RWPE2 (cell line): ENCODE data around the gene OVCH1.
"Not testable (repeated sequence)": the region's sequence is repeated elsewhere in the genome, so short reads cannot be mapped to it uniquely, and the experiment has no call there.

ENCODE experiments used
- ATAC-seq: fragments of 200-7000 bp; cut with Tn5 transposase; 3 replicates; pipeline ENCODE4 v1.9.1; 2021; ENCODE audit warnings: low read depth
- DNase-seq: peaks from one replicate; pipeline ENCODE4 v3.0.0-alpha.2; 2020; ENCODE audit warnings: low spot score
- H3K27ac ChIP-seq: fragments of 450-650 bp; 2 replicates; pipeline ENCODE4 v1.5.1; 2017; ENCODE audit warnings: mild to moderate bottlenecking; ENCODE audit not compliant: poor library complexity, severe bottlenecking
- H3K27me3 ChIP-seq: fragments of 250-450 bp; sonication (Bioruptor Pico); 2 replicates; pipeline ENCODE4 v1.5.1; 2021; ENCODE audit warnings: mild to moderate bottlenecking, moderate library complexity; ENCODE audit not compliant: insufficient read depth, poor library complexity, severe bottlenecking
- H3K36me3 ChIP-seq: fragments of 250-450 bp; sonication (Bioruptor Pico); 2 replicates; pipeline ENCODE4 v1.5.1; 2020; ENCODE audit warnings: low read depth, mild to moderate bottlenecking, moderate library complexity
- H3K4me1 ChIP-seq: fragments of 250-450 bp; sonication (Bioruptor Pico); 2 replicates; pipeline ENCODE4 v1.5.1; 2021; ENCODE audit warnings: mild to moderate bottlenecking, moderate library complexity; ENCODE audit not compliant: insufficient read depth, poor library complexity, severe bottlenecking
- H3K4me3 ChIP-seq: fragments of 250-450 bp; sonication (Bioruptor Pico); 2 replicates; pipeline ENCODE4 v1.5.1; 2021; ENCODE audit warnings: mild to moderate bottlenecking, moderate library complexity; ENCODE audit not compliant: severe bottlenecking
- H3K9me3 ChIP-seq: fragments of 250-450 bp; sonication (Bioruptor Pico); 2 replicates; pipeline ENCODE4 v1.5.1; 2021; ENCODE audit warnings: mild to moderate bottlenecking, moderate library complexity; ENCODE audit not compliant: severe bottlenecking
- TF ChIP-seq, protein P1 (sequence below): fragments of 450-650 bp; IDR thresholded peaks from one replicate; pipeline ENCODE4 v1.5.1; 2017; ENCODE audit warnings: mild to moderate bottlenecking, moderate library complexity; ENCODE audit not compliant: poor library complexity, severe bottlenecking

The OVCH1 gene

GRCh38 chr12:29395356-29395755 lies 102.1 kb downstream of the OVCH1 start:
- Histone ChIP-seq H3K4me3 (no peak overlapping the region), H3K9me3 (no peaks in the 10 kb centered on the region), H3K4me1 (no peaks in the 10 kb centered on the region), H3K36me3 (no peaks in the 10 kb centered on the region), H3K27me3 (no peaks in the 10 kb centered on the region), H3K27ac (no peak overlapping the region)
- ATAC-seq (no peak), DNase-seq (no peak)
- TF ChIP-seq, protein P1, sequence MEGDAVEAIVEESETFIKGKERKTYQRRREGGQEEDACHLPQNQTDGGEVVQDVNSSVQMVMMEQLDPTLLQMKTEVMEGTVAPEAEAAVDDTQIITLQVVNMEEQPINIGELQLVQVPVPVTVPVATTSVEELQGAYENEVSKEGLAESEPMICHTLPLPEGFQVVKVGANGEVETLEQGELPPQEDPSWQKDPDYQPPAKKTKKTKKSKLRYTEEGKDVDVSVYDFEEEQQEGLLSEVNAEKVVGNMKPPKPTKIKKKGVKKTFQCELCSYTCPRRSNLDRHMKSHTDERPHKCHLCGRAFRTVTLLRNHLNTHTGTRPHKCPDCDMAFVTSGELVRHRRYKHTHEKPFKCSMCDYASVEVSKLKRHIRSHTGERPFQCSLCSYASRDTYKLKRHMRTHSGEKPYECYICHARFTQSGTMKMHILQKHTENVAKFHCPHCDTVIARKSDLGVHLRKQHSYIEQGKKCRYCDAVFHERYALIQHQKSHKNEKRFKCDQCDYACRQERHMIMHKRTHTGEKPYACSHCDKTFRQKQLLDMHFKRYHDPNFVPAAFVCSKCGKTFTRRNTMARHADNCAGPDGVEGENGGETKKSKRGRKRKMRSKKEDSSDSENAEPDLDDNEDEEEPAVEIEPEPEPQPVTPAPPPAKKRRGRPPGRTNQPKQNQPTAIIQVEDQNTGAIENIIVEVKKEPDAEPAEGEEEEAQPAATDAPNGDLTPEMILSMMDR = no peak

DNA sequence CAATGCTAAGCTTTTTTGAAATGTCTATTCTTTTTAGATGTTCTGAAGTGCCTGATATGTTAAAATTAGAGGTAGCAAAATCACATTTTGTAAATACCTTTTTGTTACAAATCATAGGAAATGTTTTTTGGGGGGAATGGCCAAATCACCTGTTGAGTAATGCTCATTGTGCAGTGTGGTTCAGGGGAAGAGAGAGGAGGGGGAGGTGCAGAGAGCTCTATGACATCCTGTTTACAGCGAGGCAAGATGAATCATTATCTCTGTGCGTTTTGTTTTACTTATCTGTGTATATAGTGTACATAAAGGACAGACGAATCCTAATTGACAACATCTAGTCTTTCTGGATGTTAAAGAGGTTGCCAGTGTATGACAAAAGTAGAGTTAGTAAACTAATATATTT lies 107.1 kb downstream of the OVCH1 start:
- DNase-seq, H3K27ac ChIP-seq: not testable (repeated sequence)

GRCh38 chr12:29389295-29389919 lies 108.1 kb downstream of the OVCH1 start:
- H3K9me3 ChIP-seq = no peaks in the 10 kb centered on the region
- no peaks in the 10 kb centered on the region for H3K27me3 ChIP-seq
- no peak overlapping the region for H3K27ac ChIP-seq
- ATAC-seq (no peak), DNase-seq (no peak)
- TF ChIP-seq, protein P1 = no peak
- H3K36me3 ChIP-seq = no peaks in the 10 kb centered on the region
- no peaks in the 10 kb centered on the region for H3K4me1 ChIP-seq
- H3K4me3 ChIP-seq = no peak overlapping the region

More for the DNA sequence above, 107.1 kb downstream of the OVCH1 start:
- not testable (repeated sequence) for H3K4me1 ChIP-seq, H3K4me3 ChIP-seq, H3K36me3 ChIP-seq, ATAC-seq, H3K27me3 ChIP-seq, H3K9me3 ChIP-seq

- not testable (repeated sequence) for H3K27me3 ChIP-seq, H3K27ac ChIP-seq, H3K4me3 ChIP-seq, H3K4me1 ChIP-seq, H3K36me3 ChIP-seq, H3K9me3 ChIP-seq, DNase-seq, ATAC-seq
Measured at GRCh38 chr12:29386084-29386680, 111.3 kb downstream of the OVCH1 start.

DNA sequence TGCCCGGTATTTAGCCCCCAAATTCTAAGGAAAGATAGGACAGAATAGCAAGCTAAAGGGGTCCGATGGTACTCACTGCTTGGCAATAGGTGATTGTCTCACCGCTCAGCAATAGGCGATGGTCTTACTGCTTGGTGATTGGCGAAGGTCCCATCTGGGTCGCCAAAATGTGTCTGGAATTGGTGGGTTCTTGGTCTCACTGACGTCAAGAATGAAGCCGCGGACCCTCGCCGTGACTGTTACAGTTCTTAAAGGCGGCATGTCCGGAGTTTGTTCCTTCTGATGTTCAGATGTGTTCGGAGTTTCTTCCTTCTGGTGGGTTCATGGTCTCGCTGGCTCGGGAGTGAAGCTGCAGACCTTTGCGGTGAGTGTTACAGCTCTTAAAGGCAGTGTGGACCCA lies 112.3 kb downstream of the OVCH1 start:
- not testable (repeated sequence) for H3K4me3 ChIP-seq, H3K27me3 ChIP-seq, DNase-seq, H3K27ac ChIP-seq, H3K36me3 ChIP-seq, H3K4me1 ChIP-seq, H3K9me3 ChIP-seq, ATAC-seq

DNA sequence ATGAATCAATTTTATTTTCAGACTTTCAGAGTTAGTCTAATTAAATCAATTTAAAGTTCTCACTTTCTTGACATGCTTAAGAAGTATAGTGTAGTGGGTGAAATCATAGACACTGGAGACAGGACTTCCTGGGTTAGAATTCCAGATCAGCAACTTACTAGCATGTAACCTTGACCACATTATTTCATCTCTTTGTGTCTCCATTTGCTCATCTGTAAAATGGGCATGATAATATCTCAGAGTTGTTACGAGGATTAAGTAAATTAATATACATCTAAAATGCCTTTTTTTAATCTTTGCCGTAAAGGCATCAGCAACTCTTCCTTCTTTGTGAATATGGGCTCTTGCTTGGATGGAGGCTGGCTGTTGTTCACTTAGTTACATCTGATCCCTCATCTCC lies 115.2 kb downstream of the OVCH1 start:
- ATAC-seq (no peak), DNase-seq (no peak)
- no peaks in the 10 kb centered on the region for H3K9me3 ChIP-seq
- H3K36me3 ChIP-seq = peaks cover 12% of the 10 kb centered on the region
- H3K27ac ChIP-seq = no peak overlapping the region
- H3K4me1 ChIP-seq = no peaks in the 10 kb centered on the region
- TF ChIP-seq, protein P1 = no peak
- H3K4me3 ChIP-seq = no peak overlapping the region
- no peaks in the 10 kb centered on the region for H3K27me3 ChIP-seq
